ENCODE data around the gene OSBPL8.

DNA sequence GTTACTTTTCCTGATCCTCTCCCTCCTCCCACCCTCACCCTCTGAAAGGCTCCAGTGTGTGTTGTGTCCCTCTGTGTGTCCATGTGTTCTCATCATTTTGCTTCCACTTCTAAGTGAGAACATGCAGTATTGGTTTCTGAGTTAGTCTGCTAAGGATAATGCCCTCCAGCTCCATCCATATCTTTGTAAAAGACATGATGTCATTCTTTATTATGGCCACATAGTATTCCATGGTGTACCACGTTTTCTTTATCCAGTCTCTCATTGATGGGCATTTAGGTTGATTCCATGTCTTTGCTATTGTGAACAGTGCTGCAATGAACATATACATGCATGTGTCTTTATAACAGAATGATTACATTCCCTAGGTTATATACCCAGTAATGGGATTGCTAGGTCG lies 159.4 kb downstream of the OSBPL8 start:
- TF ChIP-seq RFX5 (IDR thresholded peaks at IDR 0.05; ENCODE audit: low read depth, low read length), result no peak
- no peak for TF ChIP-seq HDAC2 (IDR thresholded peaks at IDR 0.05)
- TF ChIP-seq MYC (IDR thresholded peaks at IDR 0.05; ENCODE audit: insufficient read depth, insufficient read length, insufficient replicate concordance, low read length, severe bottlenecking), result no peak
- TF ChIP-seq, protein P1, sequence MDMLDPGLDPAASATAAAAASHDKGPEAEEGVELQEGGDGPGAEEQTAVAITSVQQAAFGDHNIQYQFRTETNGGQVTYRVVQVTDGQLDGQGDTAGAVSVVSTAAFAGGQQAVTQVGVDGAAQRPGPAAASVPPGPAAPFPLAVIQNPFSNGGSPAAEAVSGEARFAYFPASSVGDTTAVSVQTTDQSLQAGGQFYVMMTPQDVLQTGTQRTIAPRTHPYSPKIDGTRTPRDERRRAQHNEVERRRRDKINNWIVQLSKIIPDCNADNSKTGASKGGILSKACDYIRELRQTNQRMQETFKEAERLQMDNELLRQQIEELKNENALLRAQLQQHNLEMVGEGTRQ (IDR thresholded peaks at IDR 0.05; ENCODE audit: borderline replicate concordance, low read depth, low read length), result no peak
- TF ChIP-seq YBX1 (IDR thresholded peaks at IDR 0.05), result no peak
- no peak for TF ChIP-seq POLR2A (IDR thresholded peaks at IDR 0.05; ENCODE audit: low read depth, low read length)
- TF ChIP-seq, protein P2, sequence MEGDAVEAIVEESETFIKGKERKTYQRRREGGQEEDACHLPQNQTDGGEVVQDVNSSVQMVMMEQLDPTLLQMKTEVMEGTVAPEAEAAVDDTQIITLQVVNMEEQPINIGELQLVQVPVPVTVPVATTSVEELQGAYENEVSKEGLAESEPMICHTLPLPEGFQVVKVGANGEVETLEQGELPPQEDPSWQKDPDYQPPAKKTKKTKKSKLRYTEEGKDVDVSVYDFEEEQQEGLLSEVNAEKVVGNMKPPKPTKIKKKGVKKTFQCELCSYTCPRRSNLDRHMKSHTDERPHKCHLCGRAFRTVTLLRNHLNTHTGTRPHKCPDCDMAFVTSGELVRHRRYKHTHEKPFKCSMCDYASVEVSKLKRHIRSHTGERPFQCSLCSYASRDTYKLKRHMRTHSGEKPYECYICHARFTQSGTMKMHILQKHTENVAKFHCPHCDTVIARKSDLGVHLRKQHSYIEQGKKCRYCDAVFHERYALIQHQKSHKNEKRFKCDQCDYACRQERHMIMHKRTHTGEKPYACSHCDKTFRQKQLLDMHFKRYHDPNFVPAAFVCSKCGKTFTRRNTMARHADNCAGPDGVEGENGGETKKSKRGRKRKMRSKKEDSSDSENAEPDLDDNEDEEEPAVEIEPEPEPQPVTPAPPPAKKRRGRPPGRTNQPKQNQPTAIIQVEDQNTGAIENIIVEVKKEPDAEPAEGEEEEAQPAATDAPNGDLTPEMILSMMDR (IDR thresholded peaks at IDR 0.05 in 2 of 3, conservative IDR thresholded peaks at IDR 0.05 in 1 of 3; ENCODE audit: control insufficient read depth in 2 of 3, extremely low read depth in 1 of 3, insufficient read depth in 1 of 3, low read depth in 3 of 3, low read length in 3 of 3), result no peak
- no peak for TF ChIP-seq EP300 (IDR thresholded peaks at IDR 0.05; ENCODE audit: borderline replicate concordance in 1 of 2, control insufficient read depth in 1 of 2, low read depth in 2 of 2, low read length in 2 of 2)
- no peak for TF ChIP-seq TAF1 (IDR thresholded peaks at IDR 0.05; ENCODE audit: borderline replicate concordance, low read depth, low read length)
- TF ChIP-seq YY1 (IDR thresholded peaks at IDR 0.05; ENCODE audit: low read depth, low read length), result no peak
- no peak for TF ChIP-seq JUND (IDR thresholded peaks at IDR 0.05; ENCODE audit: low read depth, low read length)
- TF ChIP-seq SP1 (IDR thresholded peaks at IDR 0.05; ENCODE audit: low read depth, low read length), result no peak
- TF ChIP-seq PAX5 (IDR thresholded peaks at IDR 0.05; ENCODE audit: borderline replicate concordance, low read depth, low read length), result no peak

Data from GM12878 (cell line).